Bronchial epithelial cell (primary cell): ENCODE results near the gene TCIRG1. TPM values are rescaled to one million over a fixed set of nuclear protein-coding genes. Genes with fewer than 3 reads are reported as not detected.

Experiments
- DNase-seq: peaks from one replicate; pipeline ENCODE4 v3.0.0-alpha.2; 2010; ENCODE audit warnings: low read depth
- FAIRE-seq: peaks from 2 replicates; lab custom pipeline; 2011; peaks lifted over from hg19 to GRCh38; lab: Jason Lieb, UNC
- H3K27me3 ChIP-seq: 2 replicates; pipeline ENCODE4 v1.5.1; 2011; ENCODE audit warnings: low read length; ENCODE audit not compliant: control insufficient read depth, insufficient read depth
- H3K36me3 ChIP-seq: 2 replicates; pipeline ENCODE4 v1.5.1; 2011; ENCODE audit warnings: low read length; ENCODE audit not compliant: control insufficient read depth, insufficient read depth
- H3K4me3 ChIP-seq: 2 replicates; pipeline ENCODE4 v1.5.1; 2011; ENCODE audit warnings: mild to moderate bottlenecking, low read depth, low read length, control low read depth
- total RNA-seq: library from RNA; depleted of rRNA; stranded (reverse); fragments of >200 nt; gene quantifications from 2 replicates; pipeline ENCODE4 v1.2.1, GENCODE V29; 2014
- TF ChIP-seq, protein P1 (sequence below): IDR thresholded peaks from 2 replicates; pipeline ENCODE4 v1.5.1; 2011; ENCODE audit warnings: mild to moderate bottlenecking, moderate library complexity, low read length, control low read depth, inconsistent platforms; ENCODE audit not compliant: insufficient read depth, severe bottlenecking

TCIRG1 gene
- total RNA-seq, 1 donor from 2014 or later: 30.5 TPM

DNA sequence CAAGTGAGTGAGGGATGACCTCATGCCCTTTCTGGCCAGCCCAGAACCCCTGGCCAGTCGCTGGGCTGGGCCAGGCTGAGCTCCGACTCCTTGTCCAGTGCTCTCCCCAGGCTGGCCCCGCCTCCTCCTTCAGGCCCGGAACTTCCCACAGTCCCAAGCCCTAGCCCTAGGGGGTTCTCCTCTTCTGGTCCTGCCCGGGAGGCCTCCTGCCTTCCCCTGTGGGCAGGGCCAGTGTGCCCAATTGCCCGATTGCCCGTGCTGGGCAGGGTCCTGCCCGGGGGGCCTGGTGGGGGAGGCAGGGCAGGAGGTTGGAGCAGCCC, 4.2 kb downstream of the TCIRG1 start:
- TF ChIP-seq, protein P1, sequence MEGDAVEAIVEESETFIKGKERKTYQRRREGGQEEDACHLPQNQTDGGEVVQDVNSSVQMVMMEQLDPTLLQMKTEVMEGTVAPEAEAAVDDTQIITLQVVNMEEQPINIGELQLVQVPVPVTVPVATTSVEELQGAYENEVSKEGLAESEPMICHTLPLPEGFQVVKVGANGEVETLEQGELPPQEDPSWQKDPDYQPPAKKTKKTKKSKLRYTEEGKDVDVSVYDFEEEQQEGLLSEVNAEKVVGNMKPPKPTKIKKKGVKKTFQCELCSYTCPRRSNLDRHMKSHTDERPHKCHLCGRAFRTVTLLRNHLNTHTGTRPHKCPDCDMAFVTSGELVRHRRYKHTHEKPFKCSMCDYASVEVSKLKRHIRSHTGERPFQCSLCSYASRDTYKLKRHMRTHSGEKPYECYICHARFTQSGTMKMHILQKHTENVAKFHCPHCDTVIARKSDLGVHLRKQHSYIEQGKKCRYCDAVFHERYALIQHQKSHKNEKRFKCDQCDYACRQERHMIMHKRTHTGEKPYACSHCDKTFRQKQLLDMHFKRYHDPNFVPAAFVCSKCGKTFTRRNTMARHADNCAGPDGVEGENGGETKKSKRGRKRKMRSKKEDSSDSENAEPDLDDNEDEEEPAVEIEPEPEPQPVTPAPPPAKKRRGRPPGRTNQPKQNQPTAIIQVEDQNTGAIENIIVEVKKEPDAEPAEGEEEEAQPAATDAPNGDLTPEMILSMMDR: no peak
- Histone ChIP-seq H3K27me3 (no peaks in the 10 kb centered on the region), H3K36me3 (peaks cover 23% of the 10 kb centered on the region), H3K4me3 (no peak overlapping the region)
- no peak for FAIRE-seq
- no peak for DNase-seq

DNA sequence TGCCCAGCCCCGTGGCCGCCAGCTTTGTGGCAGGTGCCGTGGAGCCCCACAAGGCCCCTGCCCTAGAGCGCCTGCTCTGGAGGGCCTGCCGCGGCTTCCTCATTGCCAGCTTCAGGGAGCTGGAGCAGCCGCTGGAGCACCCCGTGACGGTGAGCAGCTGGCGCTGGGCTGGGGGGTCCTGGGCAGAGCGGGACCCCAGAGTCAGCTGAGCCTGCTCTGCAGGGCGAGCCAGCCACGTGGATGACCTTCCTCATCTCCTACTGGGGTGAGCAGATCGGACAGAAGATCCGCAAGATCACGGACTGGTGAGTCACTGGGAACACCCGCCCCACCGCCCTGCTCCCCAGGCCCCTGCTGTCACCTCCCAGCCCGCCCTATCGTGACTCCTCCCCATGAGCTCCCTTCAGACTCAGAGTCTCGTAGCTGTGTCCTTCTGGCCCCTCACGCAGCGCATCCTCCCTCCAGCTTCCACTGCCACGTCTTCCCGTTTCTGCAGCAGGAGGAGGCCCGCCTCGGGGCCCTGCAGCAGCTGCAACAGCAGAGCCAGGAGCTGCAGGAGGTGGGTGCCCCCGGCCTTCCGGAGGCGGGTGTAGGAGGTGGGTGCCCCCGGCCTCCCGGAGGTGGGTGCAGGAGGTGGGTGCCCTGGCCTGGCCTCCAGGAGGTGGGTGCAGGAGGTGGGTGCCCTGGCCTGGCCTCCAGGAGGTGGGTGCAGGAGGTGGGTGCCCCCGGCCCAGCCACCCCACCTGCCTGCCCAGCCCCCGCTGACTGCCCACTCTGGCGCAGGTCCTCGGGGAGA, 4.7 kb downstream of the TCIRG1 start:
- peaks cover 25% of the 10 kb centered on the region for H3K36me3 ChIP-seq
- TF ChIP-seq, protein P1: no peak
- H3K4me3 ChIP-seq: no peak overlapping the region
- no peaks in the 10 kb centered on the region for H3K27me3 ChIP-seq
- FAIRE-seq: no peak
- no peak for DNase-seq

DNA sequence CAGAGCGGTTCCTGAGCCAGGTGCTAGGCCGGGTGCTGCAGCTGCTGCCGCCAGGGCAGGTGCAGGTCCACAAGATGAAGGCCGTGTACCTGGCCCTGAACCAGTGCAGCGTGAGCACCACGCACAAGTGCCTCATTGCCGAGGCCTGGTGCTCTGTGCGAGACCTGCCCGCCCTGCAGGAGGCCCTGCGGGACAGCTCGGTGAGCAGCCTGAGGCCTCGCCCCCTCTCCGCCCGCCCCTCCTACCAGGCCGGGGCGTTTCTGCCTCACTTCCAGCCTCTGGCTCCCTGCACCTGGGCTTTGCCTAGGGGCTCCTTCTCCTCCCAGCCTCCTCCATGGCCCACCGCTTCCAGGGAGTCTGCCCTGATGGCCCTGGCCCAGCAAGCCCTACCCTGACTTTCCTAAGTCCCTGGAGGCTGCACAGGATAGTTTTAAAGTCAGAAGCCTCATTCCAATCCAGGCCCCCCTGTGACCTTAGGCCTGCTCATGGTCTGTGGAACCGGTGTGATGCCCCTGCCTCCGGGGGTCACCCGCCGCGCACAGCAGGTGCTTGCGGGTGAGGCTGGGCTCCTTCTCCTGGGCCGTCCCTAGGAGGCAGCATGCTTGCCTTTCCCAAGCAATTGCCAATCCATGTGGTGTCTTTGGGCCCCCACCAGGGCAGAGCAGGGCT, 5.5 kb downstream of the TCIRG1 start:
- peaks cover 30% of the 10 kb centered on the region for H3K36me3 ChIP-seq
- TF ChIP-seq, protein P1: no peak
- H3K4me3 ChIP-seq: no peak overlapping the region
- no peaks in the 10 kb centered on the region for H3K27me3 ChIP-seq
- DNase-seq: no peak
- no peak for FAIRE-seq

DNA sequence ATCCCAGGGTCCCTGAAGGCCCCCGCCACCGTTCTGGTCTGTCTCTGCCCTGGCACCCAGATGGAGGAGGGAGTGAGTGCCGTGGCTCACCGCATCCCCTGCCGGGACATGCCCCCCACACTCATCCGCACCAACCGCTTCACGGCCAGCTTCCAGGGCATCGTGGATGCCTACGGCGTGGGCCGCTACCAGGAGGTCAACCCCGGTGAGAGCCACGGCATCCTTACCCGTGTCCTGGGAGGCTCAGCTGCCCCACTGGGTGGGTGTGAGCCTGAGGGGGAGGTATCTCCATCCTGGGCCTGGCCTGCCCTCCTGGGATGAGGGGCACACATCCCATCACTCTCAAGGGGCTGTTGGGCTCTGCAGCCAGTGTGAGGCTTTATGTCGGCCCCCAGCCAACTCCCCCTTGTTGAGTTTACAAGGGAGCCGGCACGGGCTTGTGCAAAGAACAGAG, 6.1 kb downstream of the TCIRG1 start:
- FAIRE-seq (no peak), DNase-seq (no peak)
- Histone ChIP-seq H3K27me3 (no peaks in the 10 kb centered on the region), H3K4me3 (no peak overlapping the region), H3K36me3 (peaks cover 34% of the 10 kb centered on the region)
- TF ChIP-seq, protein P1: no peak

DNA sequence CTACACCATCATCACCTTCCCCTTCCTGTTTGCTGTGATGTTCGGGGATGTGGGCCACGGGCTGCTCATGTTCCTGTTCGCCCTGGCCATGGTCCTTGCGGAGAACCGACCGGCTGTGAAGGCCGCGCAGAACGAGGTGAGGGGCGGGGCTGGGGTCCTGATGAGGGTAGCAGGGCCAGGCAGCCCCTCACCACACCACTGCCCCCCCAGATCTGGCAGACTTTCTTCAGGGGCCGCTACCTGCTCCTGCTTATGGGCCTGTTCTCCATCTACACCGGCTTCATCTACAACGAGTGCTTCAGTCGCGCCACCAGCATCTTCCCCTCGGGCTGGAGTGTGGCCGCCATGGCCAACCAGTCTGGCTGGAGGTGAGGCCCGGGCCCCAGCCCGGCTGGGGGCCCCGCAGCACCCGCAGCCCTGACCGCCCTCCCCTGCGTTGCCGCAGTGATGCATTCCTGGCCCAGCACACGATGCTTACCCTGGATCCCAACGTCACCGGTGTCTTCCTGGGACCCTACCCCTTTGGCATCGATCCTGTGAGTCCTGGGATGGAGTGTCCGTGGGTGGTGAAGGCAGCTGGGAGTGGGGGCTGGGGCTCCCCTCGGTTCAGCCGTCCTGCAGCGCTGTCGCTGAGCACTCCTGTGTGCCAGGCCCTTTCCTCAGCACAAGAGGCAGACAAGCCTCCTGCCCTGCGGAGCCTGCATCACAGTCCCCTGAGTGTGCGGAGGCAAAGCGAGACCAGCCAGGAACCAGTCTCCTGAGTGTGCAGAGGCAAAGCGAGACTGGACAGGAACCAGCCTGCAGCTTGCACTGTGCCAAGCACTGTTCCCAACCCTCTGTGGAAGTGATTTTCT, 8.8 kb downstream of the TCIRG1 start:
- TF ChIP-seq, protein P1: no peak
- Histone ChIP-seq H3K36me3 (peaks cover 40% of the 10 kb centered on the region), H3K27me3 (no peaks in the 10 kb centered on the region), H3K4me3 (no peak overlapping the region)
- peak; percentile 22 for DNase-seq
- FAIRE-seq: peak; percentile 7
